ENCODE data around the gene PAGE4.

Gene PAGE4

GRCh38 chrX:49877397-49878101 is 48.4 kb downstream of the PAGE4 start:
- no peak for DNase-seq

GRCh38 chrX:49878128-49878833 is 49.2 kb downstream of the PAGE4 start:
- no peak for DNase-seq

- peak; percentile 79 for DNase-seq
Observed at GRCh38 chrX:49878834-49879655, 49.9 kb downstream of the PAGE4 start, which contains the start of gene USP27X. USP27X (plus strand) TSS chrX:49879484; CDS start chrX:49880308, 824 bp downstream.

- peak; percentile 1 for DNase-seq
Observed at GRCh38 chrX:49879656-49880277, 50.7 kb downstream of the PAGE4 start.

- DNase-seq, result no peak
Observed at GRCh38 chrX:49880668-49881067, 51.6 kb downstream of the PAGE4 start.

All from EL (cell line).